H1 (cell line): ENCODE measurements around the gene PRKACA. TPM values are rescaled to one million over a fixed set of nuclear protein-coding genes. Genes with fewer than 3 reads are reported as not detected.

ENCODE experiments used
- CTCF ChIA-PET: fragments of 300-600 bp; sonication (Branson Sonifier 250); formaldehyde crosslinking; loops from one replicate; lab custom pipeline; 2021; ENCODE audit not compliant: partially characterized antibody; lab: Charles Lee
- POLR2A ChIA-PET: fragments of 300-600 bp; sonication (Branson Sonifier 250); formaldehyde crosslinking; loops from one replicate; lab custom pipeline; 2021; ENCODE audit warnings: inconsistent platforms; ENCODE audit not compliant: partially characterized antibody; lab: Charles Lee
- DNase-seq, 2 experiments: peaks; one replicate each; pipeline versions ENCODE4 v3.0.0 to v3.0.0-alpha.2; 2010 to 2022; ENCODE audit warnings: low spot score in 2 of 2, low read depth in 1 of 2, mixed read lengths in 1 of 2
- FAIRE-seq: peaks from 2 replicates; lab custom pipeline; 2011; peaks lifted over from hg19 to GRCh38; lab: Jason Lieb, UNC
- H2AFZ ChIP-seq: 2 replicates; pipeline ENCODE4 v1.8.1; 2012; ENCODE audit warnings: low read length, inconsistent platforms
- H2AK5ac ChIP-seq: 2 replicates; pipeline ENCODE4 v1.6.1; 2013; ENCODE audit warnings: low read depth, low read length
- H2BK120ac ChIP-seq: replicated peaks from 2 replicates; pipeline ENCODE3; 2013; ENCODE audit warnings: low read depth, low read length, inconsistent platforms
- H2BK12ac ChIP-seq: 2 replicates; pipeline ENCODE4 v1.6.1; 2013; ENCODE audit warnings: low read depth, low read length
- H2BK15ac ChIP-seq: 2 replicates; pipeline ENCODE4 v1.6.1; 2013; ENCODE audit warnings: low read length
- H2BK20ac ChIP-seq: 2 replicates; pipeline ENCODE4 v1.6.1; 2013; ENCODE audit warnings: low read length
- H2BK5ac ChIP-seq: 2 replicates; pipeline ENCODE4 v1.6.1; 2013; ENCODE audit warnings: low read depth, low read length
- H3K14ac ChIP-seq: 2 replicates; pipeline ENCODE4 v1.6.1; 2013; ENCODE audit warnings: inconsistent platforms; ENCODE audit not compliant: insufficient read length
- H3K18ac ChIP-seq: 2 replicates; pipeline ENCODE4 v1.6.1; 2013; ENCODE audit warnings: low read length; ENCODE audit errors: extremely low read depth
- H3K23ac ChIP-seq: 2 replicates; pipeline ENCODE4 v1.6.1; 2013; ENCODE audit warnings: inconsistent platforms; ENCODE audit not compliant: insufficient read length
- H3K23me2 ChIP-seq: 2 replicates; pipeline ENCODE4 v1.6.1; 2013; ENCODE audit warnings: low read depth, low read length
- H3K27ac ChIP-seq: 2 replicates; pipeline ENCODE4 v1.6.1; 2011; ENCODE audit warnings: low read depth, low read length, inconsistent platforms
- H3K27me3 ChIP-seq, 4 experiments: replicated peaks in 1 of 4; 1 replicate in 1 of 4; 2 replicates in 3 of 4; pipeline versions ENCODE4 v1.6.1 to v1.8.1; 2011 to 2013; ENCODE audit warnings: low read length in 3 of 4, mild to moderate bottlenecking in 3 of 4, inconsistent platforms in 2 of 4, mixed read lengths in 2 of 4, moderate library complexity in 1 of 4; ENCODE audit not compliant: control insufficient read depth in 3 of 4, insufficient read depth in 3 of 4; ENCODE audit errors: extremely low read depth in 1 of 4
- H3K36me3 ChIP-seq, 4 experiments: 2 replicates each; pipeline versions ENCODE4 v1.6.1 to v1.8.1; 2011 to 2013; ENCODE audit warnings: mild to moderate bottlenecking in 4 of 4, low read length in 3 of 4, moderate library complexity in 2 of 4, control low read depth in 1 of 4, inconsistent platforms in 1 of 4; ENCODE audit not compliant: insufficient read depth in 4 of 4, control insufficient read depth in 2 of 4
- H3K4ac ChIP-seq: replicated peaks from 2 replicates; pipeline ENCODE3; 2013; ENCODE audit warnings: low read length, low read depth, mixed read lengths, inconsistent platforms; ENCODE audit not compliant: insufficient read length
- H3K4me1 ChIP-seq, 4 experiments: replicated peaks in 1 of 4; 1 replicate in 1 of 4; 2 replicates in 3 of 4; pipeline versions ENCODE4 v1.6.1 to v1.8.1; 2011 to 2013; ENCODE audit warnings: low read length in 3 of 4, inconsistent platforms in 2 of 4, mixed read lengths in 1 of 4; ENCODE audit not compliant: insufficient read depth in 4 of 4, control insufficient read depth in 3 of 4
- H3K4me2 ChIP-seq, 2 experiments: 2 replicates each; pipeline versions ENCODE4 v1.6.1 to v1.8.1; 2011 to 2013; ENCODE audit warnings: low read depth in 2 of 2, low read length in 2 of 2, control low read depth in 1 of 2, inconsistent platforms in 1 of 2, mild to moderate bottlenecking in 1 of 2; ENCODE audit not compliant: insufficient read depth in 1 of 2
- H3K4me3 ChIP-seq, 4 experiments: fragments of 200-600, 300-600 bp in 1 of 4; sonication (generic), shearing (Covaris generic), sonication (Bioruptor Twin) in 1 of 4; 2 replicates each; pipeline versions ENCODE4 v1.5.1 to v1.8.1; 2011 to 2016; ENCODE audit warnings: low read length in 4 of 4, low read depth in 3 of 4, control low read depth in 2 of 4, inconsistent platforms in 2 of 4, mild to moderate bottlenecking in 2 of 4, mixed read lengths in 1 of 4, moderate library complexity in 1 of 4; ENCODE audit not compliant: insufficient read depth in 2 of 4; ENCODE audit errors: extremely low read depth in 1 of 4
- H3K56ac ChIP-seq: replicated peaks from 2 replicates; pipeline ENCODE3; 2013; ENCODE audit warnings: low read depth, mild to moderate bottlenecking, mixed read lengths, low read length, inconsistent platforms; ENCODE audit not compliant: insufficient read length
- H3K79me1 ChIP-seq: 2 replicates; pipeline ENCODE4 v1.6.1; 2013; ENCODE audit warnings: low read depth, low read length, control low read depth
- H3K79me2 ChIP-seq, 2 experiments: 2 replicates each; pipeline versions ENCODE4 v1.6.1 to v1.8.1; 2012 to 2013; ENCODE audit warnings: low read length in 2 of 2, mild to moderate bottlenecking in 2 of 2, inconsistent platforms in 1 of 2; ENCODE audit not compliant: insufficient read depth in 2 of 2, control insufficient read depth in 1 of 2
- H3K9ac ChIP-seq, 4 experiments: replicated peaks in 1 of 4; 1 replicate in 1 of 4; 2 replicates in 3 of 4; pipeline versions ENCODE4 v1.6.1 to v1.8.1; 2011 to 2013; ENCODE audit warnings: low read depth in 3 of 4, low read length in 3 of 4, control low read depth in 2 of 4, mild to moderate bottlenecking in 2 of 4, moderate library complexity in 2 of 4, inconsistent platforms in 1 of 4; ENCODE audit errors: extremely low read depth in 1 of 4
- H3K9me3 ChIP-seq, 2 experiments: 2 replicates each; pipeline versions ENCODE4 v1.6.1 to v1.8.1; 2012 to 2013; ENCODE audit warnings: mild to moderate bottlenecking in 2 of 2, moderate library complexity in 2 of 2, control low read depth in 1 of 2, inconsistent platforms in 1 of 2, low read depth in 1 of 2, low read length in 1 of 2, mixed read lengths in 1 of 2; ENCODE audit not compliant: insufficient read depth in 2 of 2
- H4K20me1 ChIP-seq, 2 experiments: replicated peaks in 1 of 2; 2 replicates each; pipeline versions ENCODE3 to v1.8.1; 2011 to 2013; ENCODE audit warnings: inconsistent platforms in 2 of 2, low read length in 2 of 2, mild to moderate bottlenecking in 1 of 2; ENCODE audit not compliant: insufficient read depth in 2 of 2, control insufficient read depth in 1 of 2
- H4K5ac ChIP-seq: 2 replicates; pipeline ENCODE4 v1.6.1; 2013; ENCODE audit warnings: low read length, low read depth, mixed read lengths, inconsistent platforms; ENCODE audit not compliant: insufficient read length
- H4K8ac ChIP-seq: 2 replicates; pipeline ENCODE4 v1.8.0; 2013; ENCODE audit warnings: mild to moderate bottlenecking, moderate library complexity, low read length, inconsistent platforms; ENCODE audit not compliant: insufficient read depth; ENCODE audit errors: extremely low read depth
- H4K91ac ChIP-seq: replicated peaks from 2 replicates; pipeline ENCODE3; 2013; ENCODE audit warnings: low read length, mixed read lengths, inconsistent platforms; ENCODE audit not compliant: insufficient read length
- BCL11A ChIP-seq, 2 experiments: IDR thresholded peaks; one replicate each; pipeline ENCODE4 v1.6.1; 2011; ENCODE audit warnings: low read depth in 2 of 2, low read length in 2 of 2, mild to moderate bottlenecking in 2 of 2
- CBX5 ChIP-seq: fragments of 300-800, 300-1000 bp; sonication (generic); IDR thresholded peaks from 2 replicates; pipeline ENCODE4 v1.7.1; 2016; ENCODE audit warnings: antibody characterized with exemption, low read length, low read depth
- CHD1 ChIP-seq: IDR thresholded peaks from 2 replicates; pipeline ENCODE4 v1.6.1; 2012; ENCODE audit warnings: low read depth, low read length, improper control_type of control experiment
- CTCF ChIP-seq, 3 experiments: IDR thresholded peaks; 1 replicate in 2 of 3; 2 replicates in 1 of 3; pipeline versions ENCODE4 v1.5.1 to v1.6.1; 2011; ENCODE audit warnings: low read length in 3 of 3, mild to moderate bottlenecking in 3 of 3, inconsistent platforms in 2 of 3, low read depth in 1 of 3, moderate library complexity in 1 of 3; ENCODE audit not compliant: insufficient read depth in 1 of 3; ENCODE audit errors: control extremely low read depth in 1 of 3
- EGR1 ChIP-seq: IDR thresholded peaks from 2 replicates; pipeline ENCODE4 v1.6.1; 2011; ENCODE audit warnings: low read depth, low read length, borderline replicate concordance
- MAFK ChIP-seq: IDR thresholded peaks from 2 replicates; pipeline ENCODE4 v1.6.1; 2012; ENCODE audit warnings: low read depth, mild to moderate bottlenecking, improper control_type of control experiment, low read length
- NANOG ChIP-seq: IDR thresholded peaks from 2 replicates; pipeline ENCODE4 v1.6.1; 2011; ENCODE audit warnings: low read length, low read depth, mild to moderate bottlenecking, inconsistent platforms; ENCODE audit not compliant: insufficient read depth, poor library complexity, severe bottlenecking
- POLR2AphosphoS5 ChIP-seq: IDR thresholded peaks from 2 replicates; pipeline ENCODE4 v1.6.1; 2011; ENCODE audit warnings: low read depth, low read length
- RAD21 ChIP-seq, 2 experiments: IDR thresholded peaks in 1 of 2; conservative IDR thresholded peaks in 1 of 2; 2 replicates each; pipeline ENCODE4 v1.6.1; 2011; ENCODE audit warnings: low read depth in 2 of 2, low read length in 2 of 2, improper control_type of control experiment in 1 of 2, inconsistent platforms in 1 of 2, mild to moderate bottlenecking in 1 of 2, moderate library complexity in 1 of 2
- TAF1 ChIP-seq: IDR thresholded peaks from 2 replicates; pipeline ENCODE4 v1.6.1; 2011; ENCODE audit warnings: mild to moderate bottlenecking, low read depth, low read length
- TBP ChIP-seq: IDR thresholded peaks from 2 replicates; pipeline ENCODE4 v1.6.1; 2011; ENCODE audit warnings: low read depth, low read length, improper control_type of control experiment
- WGBS, 2 experiments: shearing (Covaris generic) in 1 of 2; methylation state at CpG; one replicate each; pipeline versions ENCODE4 v1.1.6 to v1.1.7; 2013 to 2015; ENCODE audit warnings: low lambda C conversion rate in 2 of 2, mixed read lengths in 2 of 2, inconsistent platforms in 1 of 2, low coverage in 1 of 2, missing lambda C conversion rate in 1 of 2; ENCODE audit not compliant: insufficient replicate concordance in 2 of 2, insufficient coverage in 1 of 2, insufficient read length in 1 of 2; ENCODE audit errors: extremely low coverage in 1 of 2, missing lambda C conversion rate in 1 of 2; 5-methylcytosine and 5-hydroxymethylcytosine counted together
- polyA plus RNA-seq, 7 experiments: library from polyadenylated mRNA; depleted of rRNA in 3 of 7; stranded (reverse) in 5 of 7; unstranded in 2 of 7; fragments of >200 nt in 5 of 7; fragments of 200-250 nt in 2 of 7; gene quantifications; 1 replicate in 5 of 7; 2 replicates in 1 of 7; 4 replicates in 1 of 7; pipeline versions ENCODE4 v1.2.1 to v1.2.3, GENCODE V29; 2011 to 2013; ENCODE audit warnings: missing spikeins in 2 of 7, mixed read lengths in 2 of 7
- total RNA-seq: library from RNA; stranded (reverse); fragmentation: NEBNext Ultra II Directional; extraction: Animal tissue kit (Norgen Biotek cat#: 25700); gene quantifications from 2 replicates; pipeline ENCODE4 v1.2.1, GENCODE V29; 2021

Gene PRKACA
- total and polyA plus RNA-seq, 2 of the 8 experiments (the other 6 are each of a cell fraction or from before 2014, with no cell fraction given): 14.2 to 48.2 TPM

DNA sequence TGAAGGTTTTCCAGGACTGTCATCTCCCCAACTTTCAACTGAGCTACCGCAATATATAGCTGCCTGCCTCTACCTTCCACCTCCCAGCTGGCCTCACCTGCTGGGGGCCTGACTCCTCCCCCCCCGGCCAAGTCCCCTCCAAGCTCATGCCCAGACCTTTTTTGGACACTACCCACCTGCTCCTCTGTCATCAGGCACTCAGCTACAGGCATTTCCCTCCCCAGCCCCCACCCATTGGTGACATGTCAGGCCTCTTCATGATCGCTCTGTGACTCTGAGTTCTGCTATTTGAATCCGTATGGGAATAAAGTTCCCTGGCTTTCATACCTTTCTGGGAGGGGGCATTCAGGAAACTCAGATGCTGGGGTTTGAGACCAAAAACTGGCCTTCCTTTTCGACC, 1.8 kb downstream of the PRKACA start:
- no peak overlapping the region; a peak in 1 of 4 replicates for H3K4me2 ChIP-seq
- POLR2A ChIA-PET: interaction anchor here (1.4 to 4.2 kb wide), 2 partner anchors 10 to 21 kb away, joined by 3 to 24 read pairs; partner anchors contain the start of gene ASF1B
- TF ChIP-seq RAD21 (IDR thresholded peaks at IDR 0.05 in 1 of 2, conservative IDR thresholded peaks at IDR 0.05 in 1 of 2; ENCODE audit: low read depth in 2 of 2, low read length in 2 of 2): no peak
- no peak for TF ChIP-seq MAFK
- TF ChIP-seq POLR2AphosphoS5: no peak
- TF ChIP-seq TBP: no peak
- TF ChIP-seq EGR1: no peak
- no peak for TF ChIP-seq TAF1
- no peak for TF ChIP-seq CHD1
- no peak for TF ChIP-seq BCL11A (IDR thresholded peaks at IDR 0.05; ENCODE audit: low read depth in 2 of 2, low read length in 2 of 2)
- TF ChIP-seq CTCF (IDR thresholded peaks at IDR 0.05; ENCODE audit: control extremely low read depth in 1 of 3, insufficient read depth in 1 of 3, low read depth in 1 of 3, low read length in 3 of 3): no peak
- TF ChIP-seq CBX5: no peak
- no peak for TF ChIP-seq NANOG

More for the DNA sequence above, 1.8 kb downstream of the PRKACA start:
- no peak overlapping the region for H3K14ac ChIP-seq
- no peak overlapping the region for H4K8ac ChIP-seq
- no peak overlapping the region for H3K56ac ChIP-seq
- no peak overlapping the region for H2BK120ac ChIP-seq
- H3K36me3 ChIP-seq: peaks cover 0 to 5% (median 2%) of the 10 kb centered on the region in 4 experiments; a peak in 1 of 8 replicates
- CTCF ChIA-PET: interaction anchor here (0.8 to 11.3 kb wide), 16 partner anchors 8 to 235 kb away, joined by 3 to 105 read pairs (median 8); partner anchors contain the start of genes ASF1B and C19orf67
- H3K4ac ChIP-seq: no peak overlapping the region
- no peak overlapping the region for H2BK15ac ChIP-seq
- H2BK12ac ChIP-seq: no peak overlapping the region
- no peak overlapping the region for H3K18ac ChIP-seq
- H3K9ac ChIP-seq: no peak overlapping the region
- no peak overlapping the region for H4K91ac ChIP-seq
- DNase-seq (no peak), FAIRE-seq (no peak)
- H3K9me3 ChIP-seq: no peaks in the 10 kb centered on the region
- no peak overlapping the region for H3K23ac ChIP-seq
- H3K27me3 ChIP-seq: no peaks in the 10 kb centered on the region; a peak in 2 of 7 replicates
- H4K5ac ChIP-seq: no peak overlapping the region
- no peak overlapping the region for H2BK20ac ChIP-seq
- H3K23me2 ChIP-seq: peaks cover 8% of the 10 kb centered on the region
- peaks cover under 1% of the 10 kb centered on the region for H3K79me1 ChIP-seq
- H3K4me3 ChIP-seq: no peak overlapping the region
- H2BK5ac ChIP-seq: no peak overlapping the region
- no peak overlapping the region for H3K27ac ChIP-seq
- H3K79me2 ChIP-seq: 0 out of 4 replicates have a peak, but pooled peaks cover 0 to 3% of the 10 kb centered on the region in 2 experiments
- WGBS, 2 experiments: 92% methylated on average over 5 of the region's 5 CpGs; no CpG with 5 or more reads in 1 of the 2 experiments
- peaks cover 7 to 15% of the 10 kb centered on the region in 2 experiments for H4K20me1 ChIP-seq
- H3K4me1 ChIP-seq: peaks cover 11 to 35% (median 21%) of the 10 kb centered on the region in 4 experiments
- no peak overlapping the region for H2AK5ac ChIP-seq
- H2AFZ ChIP-seq: no peak overlapping the region
